ENCODE data around the gene SERTAD2. TPM values are rescaled to one million over a fixed set of nuclear protein-coding genes. Genes with fewer than 3 reads are reported as not detected.

Gene SERTAD2
- total RNA-seq, 1 donor from 2014 or later: 41.5 TPM

GRCh38 chr2:64650296-64650695 lies 3.4 kb downstream of the SERTAD2 start:
- Mint-ChIP-seq H3K9me3 (no peaks in the 10 kb centered on the region), H3K4me1 (peaks cover 75% of the 10 kb centered on the region), H3K4me3 (peak overlapping the region; percentile 35), H3K27me3 (ENCODE audit: low read depth) (no peaks in the 10 kb centered on the region), H3K27ac (peak overlapping the region; percentile 96), H3K36me3 (no peaks in the 10 kb centered on the region)
- TF ChIP-seq, protein P1, sequence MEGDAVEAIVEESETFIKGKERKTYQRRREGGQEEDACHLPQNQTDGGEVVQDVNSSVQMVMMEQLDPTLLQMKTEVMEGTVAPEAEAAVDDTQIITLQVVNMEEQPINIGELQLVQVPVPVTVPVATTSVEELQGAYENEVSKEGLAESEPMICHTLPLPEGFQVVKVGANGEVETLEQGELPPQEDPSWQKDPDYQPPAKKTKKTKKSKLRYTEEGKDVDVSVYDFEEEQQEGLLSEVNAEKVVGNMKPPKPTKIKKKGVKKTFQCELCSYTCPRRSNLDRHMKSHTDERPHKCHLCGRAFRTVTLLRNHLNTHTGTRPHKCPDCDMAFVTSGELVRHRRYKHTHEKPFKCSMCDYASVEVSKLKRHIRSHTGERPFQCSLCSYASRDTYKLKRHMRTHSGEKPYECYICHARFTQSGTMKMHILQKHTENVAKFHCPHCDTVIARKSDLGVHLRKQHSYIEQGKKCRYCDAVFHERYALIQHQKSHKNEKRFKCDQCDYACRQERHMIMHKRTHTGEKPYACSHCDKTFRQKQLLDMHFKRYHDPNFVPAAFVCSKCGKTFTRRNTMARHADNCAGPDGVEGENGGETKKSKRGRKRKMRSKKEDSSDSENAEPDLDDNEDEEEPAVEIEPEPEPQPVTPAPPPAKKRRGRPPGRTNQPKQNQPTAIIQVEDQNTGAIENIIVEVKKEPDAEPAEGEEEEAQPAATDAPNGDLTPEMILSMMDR (IDR thresholded peaks at IDR 0.05; ENCODE audit: unreplicated experiment): no peak
- DNase-seq (ENCODE audit: low spot score in 2 of 2, unreplicated experiment in 2 of 2): no peak

GRCh38 chr2:64649626-64650025 lies 4.1 kb downstream of the SERTAD2 start:
- H3K4me1 Mint-ChIP-seq: peaks cover 75% of the 10 kb centered on the region
- H3K36me3 Mint-ChIP-seq: no peaks in the 10 kb centered on the region

DNA sequence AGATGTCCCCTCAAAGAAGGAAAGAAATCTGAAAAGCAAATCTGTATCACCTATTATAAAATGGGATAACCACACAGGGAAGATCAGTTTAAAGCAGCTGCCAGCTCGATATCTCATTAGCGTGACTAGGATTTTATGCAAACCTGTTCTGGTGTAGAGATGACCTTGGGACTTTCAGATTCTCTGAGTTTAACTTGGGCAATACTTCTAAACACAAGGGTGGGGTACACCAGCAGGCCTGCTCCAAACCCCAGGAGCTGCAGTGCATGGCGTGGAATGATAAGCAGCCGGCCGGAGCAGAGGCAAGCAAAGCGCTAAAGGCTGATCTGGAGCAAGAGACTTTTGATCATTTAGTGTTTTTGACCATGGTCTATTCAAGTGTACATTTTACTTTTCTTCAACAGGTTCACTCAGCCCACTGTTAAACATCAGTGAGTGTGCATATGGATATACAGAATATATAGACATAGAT lies 4.7 kb downstream of the SERTAD2 start:
- TF ChIP-seq, protein P1 (IDR thresholded peaks at IDR 0.05; ENCODE audit: unreplicated experiment): no peak
- H3K9me3 Mint-ChIP-seq: no peaks in the 10 kb centered on the region
- H3K27me3 Mint-ChIP-seq (ENCODE audit: low read depth): no peaks in the 10 kb centered on the region
- peak overlapping the region; percentile 69 for H3K4me3 Mint-ChIP-seq
- DNase-seq (ENCODE audit: low spot score in 2 of 2, unreplicated experiment in 2 of 2): no peak
- H3K36me3 Mint-ChIP-seq: no peaks in the 10 kb centered on the region
- peaks cover 79% of the 10 kb centered on the region for H3K4me1 Mint-ChIP-seq
- H3K27ac Mint-ChIP-seq: peak overlapping the region; percentile 98

More at GRCh38 chr2:64649626-64650025, 4.1 kb downstream of the SERTAD2 start:
- Mint-ChIP-seq H3K9me3 (no peaks in the 10 kb centered on the region), H3K27me3 (ENCODE audit: low read depth) (no peaks in the 10 kb centered on the region), H3K4me3 (peak overlapping the region; percentile 69), H3K27ac (peak overlapping the region; percentile 98)
- DNase-seq (ENCODE audit: low spot score in 2 of 2, unreplicated experiment in 2 of 2): no peak
- TF ChIP-seq, protein P1 (IDR thresholded peaks at IDR 0.05; ENCODE audit: unreplicated experiment): no peak

GRCh38 chr2:64646007-64646880 lies 7.5 kb downstream of the SERTAD2 start:
- peak overlapping the region; percentile 94 for H3K27ac Mint-ChIP-seq
- TF ChIP-seq, protein P1 (IDR thresholded peaks at IDR 0.05; ENCODE audit: unreplicated experiment): peak; percentile 99
- H3K9me3 Mint-ChIP-seq: no peaks in the 10 kb centered on the region
- H3K4me3 Mint-ChIP-seq: peak overlapping the region; percentile 47
- H3K27me3 Mint-ChIP-seq (ENCODE audit: low read depth): no peaks in the 10 kb centered on the region
- peaks cover 91% of the 10 kb centered on the region for H3K4me1 Mint-ChIP-seq
- no peaks in the 10 kb centered on the region for H3K36me3 Mint-ChIP-seq
- peak; percentile 71 to 96 for DNase-seq (ENCODE audit: low spot score in 2 of 2, unreplicated experiment in 2 of 2)

GRCh38 chr2:64644458-64645382 lies 9.0 kb downstream of the SERTAD2 start:
- Mint-ChIP-seq H3K4me1 (peaks cover 94% of the 10 kb centered on the region), H3K36me3 (no peaks in the 10 kb centered on the region), H3K27me3 (ENCODE audit: low read depth) (no peaks in the 10 kb centered on the region), H3K9me3 (no peaks in the 10 kb centered on the region), H3K27ac (peak overlapping the region; percentile 100), H3K4me3 (peak overlapping the region; percentile 77)
- DNase-seq (ENCODE audit: low spot score in 2 of 2, unreplicated experiment in 2 of 2): peak in 1 of 2 experiments; percentile 73
- TF ChIP-seq, protein P1 (IDR thresholded peaks at IDR 0.05; ENCODE audit: unreplicated experiment): no peak
